Naive thymus-derived CD4-positive, alpha-beta T cell (primary cell): Measurements from ENCODE around the gene ZNF473. TPM values are rescaled to one million over a fixed set of nuclear protein-coding genes. Genes with fewer than 3 reads are reported as not detected.

Experiments used
- ATAC-seq: fragments of 150-1000 bp; cut with Tn5 transposase; 2 replicates; pipeline ENCODE4 v1.10.0; 2021; ENCODE audit warnings: mild to moderate bottlenecking, moderate library complexity
- CTCF ChIA-PET: fragments of 350-600 bp; sonication (Branson Sonifier 250); formaldehyde crosslinking; loops from one replicate; lab custom pipeline; 2021; ENCODE audit warnings: antibody characterized with exemption; lab: Charles Lee
- POLR2A ChIA-PET: fragments of 350-600 bp; sonication (Branson Sonifier 250); formaldehyde crosslinking; loops from one replicate; lab custom pipeline; 2021; ENCODE audit warnings: antibody characterized with exemption, inconsistent platforms; lab: Charles Lee
- DNase-seq, 9 donors: peaks; one replicate each; pipeline versions ENCODE4 v3.0.0 to v3.0.0-alpha.2; 2020 to 2022; ENCODE audit warnings: mixed read lengths in 1 of 9
- H3K27ac ChIP-seq: one replicate; pipeline ENCODE4 v1.7.0; 2013; ENCODE audit warnings: mild to moderate bottlenecking, low read depth, low read length, moderate library complexity
- H3K27me3 ChIP-seq, 2 donors: one replicate each; pipeline ENCODE4 v1.7.0; 2013; ENCODE audit warnings: low read length in 2 of 2, mild to moderate bottlenecking in 2 of 2, moderate library complexity in 2 of 2; ENCODE audit not compliant: control insufficient read depth in 2 of 2, insufficient read depth in 2 of 2
- H3K36me3 ChIP-seq, 3 experiments: 1 replicate in 2 of 3; 2 replicates in 1 of 3; pipeline ENCODE4 v1.7.0; 2013; ENCODE audit warnings: low read length in 3 of 3, mild to moderate bottlenecking in 3 of 3, moderate library complexity in 1 of 3; ENCODE audit not compliant: insufficient read depth in 3 of 3, control insufficient read depth in 2 of 3
- H3K4me1 ChIP-seq, 2 donors: one replicate each; pipeline ENCODE4 v1.7.0; 2013; ENCODE audit warnings: low read length in 2 of 2, mild to moderate bottlenecking in 2 of 2, moderate library complexity in 1 of 2; ENCODE audit not compliant: control insufficient read depth in 2 of 2, insufficient read depth in 2 of 2
- H3K4me3 ChIP-seq: 2 replicates; pipeline ENCODE4 v1.7.0; 2013; ENCODE audit warnings: mild to moderate bottlenecking, low read length
- H3K9me3 ChIP-seq, 3 experiments: 1 replicate in 2 of 3; 2 replicates in 1 of 3; pipeline ENCODE4 v1.7.0; 2013; ENCODE audit warnings: low read length in 3 of 3; ENCODE audit not compliant: control insufficient read depth in 2 of 3
- H3K27ac Mint-ChIP-seq, 9 donors: one replicate each; pipeline ENCODE4 v1.8.0; 2020 to 2022; ENCODE audit warnings: mixed read lengths in 9 of 9, mild to moderate bottlenecking in 8 of 9, moderate library complexity in 5 of 9, inconsistent platforms in 2 of 9
- H3K27me3 Mint-ChIP-seq, 5 donors: one replicate each; pipeline ENCODE4 v1.8.0; 2021 to 2022; ENCODE audit warnings: mixed read lengths in 5 of 5, mild to moderate bottlenecking in 1 of 5
- H3K36me3 Mint-ChIP-seq, 5 donors: one replicate each; pipeline ENCODE4 v1.8.0; 2020 to 2022; ENCODE audit warnings: mixed read lengths in 5 of 5, mild to moderate bottlenecking in 3 of 5, inconsistent platforms in 1 of 5
- H3K4me1 Mint-ChIP-seq, 7 donors: one replicate each; pipeline ENCODE4 v1.8.0; 2020 to 2022; ENCODE audit warnings: mixed read lengths in 7 of 7, mild to moderate bottlenecking in 3 of 7, inconsistent platforms in 1 of 7
- H3K4me3 Mint-ChIP-seq, 10 donors: one replicate each; pipeline ENCODE4 v1.8.0; 2020 to 2022; ENCODE audit warnings: mild to moderate bottlenecking in 10 of 10, mixed read lengths in 10 of 10, moderate library complexity in 6 of 10, inconsistent platforms in 2 of 10
- H3K9me3 Mint-ChIP-seq, 11 donors: one replicate each; pipeline ENCODE4 v1.8.0; 2020 to 2022; ENCODE audit warnings: mixed read lengths in 11 of 11, mild to moderate bottlenecking in 4 of 11, inconsistent platforms in 1 of 11, moderate library complexity in 1 of 11
- intact Hi-C, 2 donors: fragments of 100-400 bp; cut with micrococcal nuclease; formaldehyde crosslinking; loops; one replicate each; pipeline ENCODE4 v1.15.1; 2023
- polyA plus RNA-seq, 2 donors: library from polyadenylated mRNA; unstranded; fragments of 300-500 nt; fragmentation: Illumina TruSeq; gene quantifications; one replicate each; pipeline ENCODE4 v1.2.3, GENCODE V29; 2021
- total RNA-seq, 6 experiments: library from RNA in 5 of 6; stranded (reverse) in 5 of 6; gene quantifications; 1 replicate in 5 of 6; 2 replicates in 1 of 6; pipeline ENCODE4 v1.2.3 and lab custom pipeline; 2021 to 2026

The ZNF473 gene
- total and polyA plus RNA-seq, 7 experiments from 2014 or later, result 2.8 to 13.9 (median 8.3) TPM

- H3K4me3 Mint-ChIP-seq, result no peak overlapping the region
- H3K36me3 Mint-ChIP-seq, result peaks cover 4 to 48% (median 8%) of the 10 kb centered on the region in 5 donors
- POLR2A ChIA-PET, result no interaction called here
- Histone ChIP-seq H3K27ac (no peak overlapping the region), H3K4me1 (no peaks in the 10 kb centered on the region), H3K27me3 (no peaks in the 10 kb centered on the region), H3K4me3 (no peak overlapping the region), H3K36me3 (peaks cover 9 to 84% (median 21%) of the 10 kb centered on the region in 3 experiments), H3K9me3 (no peaks in the 10 kb centered on the region)
- H3K4me1 Mint-ChIP-seq, result peaks cover 0 to 25% (median 0%) of the 10 kb centered on the region in 7 donors
- no peaks in the 10 kb centered on the region for H3K9me3 Mint-ChIP-seq
- no peak overlapping the region for H3K27ac Mint-ChIP-seq
- intact Hi-C loops, result no loop called here
- DNase-seq (no peak), ATAC-seq (no peak)
- CTCF ChIA-PET, result interaction anchor here (0.6 kb wide), 1 partner anchor 879 kb away, joined by 4 read pairs; no protein-coding TSS in a partner anchor
- no peaks in the 10 kb centered on the region for H3K27me3 Mint-ChIP-seq
Observed at GRCh38 chr19:50000841-50001557, 24.8 kb upstream of the ZNF473 start.

- peaks cover 4 to 46% (median 8%) of the 10 kb centered on the region in 5 donors for H3K36me3 Mint-ChIP-seq
- no peaks in the 10 kb centered on the region for H3K4me1 ChIP-seq
- no peak overlapping the region for H3K4me3 Mint-ChIP-seq
- H3K36me3 ChIP-seq, result peaks cover 9 to 84% (median 21%) of the 10 kb centered on the region in 3 experiments
- POLR2A ChIA-PET, result no interaction called here
- DNase-seq (no peak), ATAC-seq (no peak)
- intact Hi-C loops, result no loop called here
- no peak overlapping the region for H3K27ac ChIP-seq
- no peak overlapping the region for H3K27ac Mint-ChIP-seq
- H3K27me3 ChIP-seq, result no peaks in the 10 kb centered on the region
- H3K9me3 Mint-ChIP-seq, result no peaks in the 10 kb centered on the region
- H3K4me3 ChIP-seq, result no peak overlapping the region
- no peaks in the 10 kb centered on the region for H3K9me3 ChIP-seq
- no peaks in the 10 kb centered on the region for H3K27me3 Mint-ChIP-seq
- CTCF ChIA-PET, result no interaction called here
- peaks cover 0 to 25% (median 0%) of the 10 kb centered on the region in 7 donors for H3K4me1 Mint-ChIP-seq
Observed at GRCh38 chr19:50001775-50002174, 24.0 kb upstream of the ZNF473 start.

GRCh38 chr19:50002386-50002960 is 23.3 kb upstream of the ZNF473 start:
- ChIA-PET CTCF (no interaction called here), POLR2A (no interaction called here)
- Mint-ChIP-seq H3K27ac (peak overlapping the region in 1 of 9 donors; percentile 17), H3K4me3 (no peak overlapping the region), H3K4me1 (peaks cover 0 to 25% (median 0%) of the 10 kb centered on the region in 7 donors), H3K27me3 (no peaks in the 10 kb centered on the region), H3K36me3 (peaks cover 5 to 51% (median 11%) of the 10 kb centered on the region in 5 donors), H3K9me3 (no peaks in the 10 kb centered on the region)
- Histone ChIP-seq H3K27me3 (no peaks in the 10 kb centered on the region), H3K4me1 (no peaks in the 10 kb centered on the region), H3K9me3 (no peaks in the 10 kb centered on the region), H3K36me3 (peaks cover 9 to 85% (median 21%) of the 10 kb centered on the region in 3 experiments), H3K4me3 (no peak overlapping the region), H3K27ac (no peak overlapping the region)
- DNase-seq, result no peak
- no peak for ATAC-seq
- intact Hi-C loops, result no loop called here

GRCh38 chr19:50003254-50003788 is 22.5 kb upstream of the ZNF473 start:
- Mint-ChIP-seq H3K36me3 (peaks cover 0 to 52% (median 12%) of the 10 kb centered on the region in 5 donors), H3K27ac (no peak overlapping the region), H3K4me3 (no peak overlapping the region), H3K9me3 (no peaks in the 10 kb centered on the region), H3K4me1 (peaks cover 0 to 23% (median 0%) of the 10 kb centered on the region in 7 donors), H3K27me3 (no peaks in the 10 kb centered on the region)
- Histone ChIP-seq H3K4me3 (no peak overlapping the region), H3K27me3 (no peaks in the 10 kb centered on the region), H3K27ac (no peak overlapping the region), H3K9me3 (no peaks in the 10 kb centered on the region), H3K4me1 (no peaks in the 10 kb centered on the region), H3K36me3 (peaks cover 13 to 93% (median 21%) of the 10 kb centered on the region in 3 experiments)
- intact Hi-C loops, result no loop called here
- ChIA-PET CTCF (no interaction called here), POLR2A (no interaction called here)
- ATAC-seq (peak; percentile 50), DNase-seq (no peak)

- Mint-ChIP-seq H3K36me3 (peaks cover 0 to 57% (median 12%) of the 10 kb centered on the region in 5 donors), H3K4me1 (peaks cover 0 to 23% (median 0%) of the 10 kb centered on the region in 7 donors), H3K4me3 (peak overlapping the region in 1 of 10 donors; percentile 70), H3K27ac (peak overlapping the region in 4 of 9 donors; percentile 7 to 61 (median 37)), H3K9me3 (no peaks in the 10 kb centered on the region), H3K27me3 (no peaks in the 10 kb centered on the region)
- ATAC-seq, result peak; percentile 68
- POLR2A ChIA-PET, result no interaction called here
- CTCF ChIA-PET, result no interaction called here
- H3K4me1 ChIP-seq, result no peaks in the 10 kb centered on the region
- no peaks in the 10 kb centered on the region for H3K27me3 ChIP-seq
- H3K27ac ChIP-seq, result no peak overlapping the region
- H3K9me3 ChIP-seq, result no peaks in the 10 kb centered on the region
- H3K4me3 ChIP-seq, result no peak overlapping the region
- peak in 1 of 9 donors; percentile 56 for DNase-seq
- peaks cover 13 to 93% (median 20%) of the 10 kb centered on the region in 3 experiments for H3K36me3 ChIP-seq
- intact Hi-C loops, result no loop called here
Observed at GRCh38 chr19:50003810-50004419, 21.9 kb upstream of the ZNF473 start.

- Histone ChIP-seq H3K4me1 (no peaks in the 10 kb centered on the region), H3K27ac (no peak overlapping the region), H3K4me3 (no peak overlapping the region), H3K9me3 (no peaks in the 10 kb centered on the region), H3K36me3 (peaks cover 6 to 88% (median 13%) of the 10 kb centered on the region in 3 experiments), H3K27me3 (no peaks in the 10 kb centered on the region)
- DNase-seq (no peak), ATAC-seq (peak; percentile 36)
- Mint-ChIP-seq H3K9me3 (no peaks in the 10 kb centered on the region), H3K4me1 (peaks cover 0 to 23% (median 0%) of the 10 kb centered on the region in 7 donors), H3K4me3 (no peak overlapping the region), H3K27ac (no peak overlapping the region), H3K36me3 (peaks cover 0 to 49% (median 12%) of the 10 kb centered on the region in 5 donors), H3K27me3 (no peaks in the 10 kb centered on the region)
- intact Hi-C loops, result no loop called here
- ChIA-PET CTCF (no interaction called here), POLR2A (no interaction called here)
Observed at GRCh38 chr19:50005428-50005827, 20.4 kb upstream of the ZNF473 start.
